ENCODE data around the gene CNIH3. TPM values are rescaled to one million over a fixed set of nuclear protein-coding genes. Genes with fewer than 3 reads are reported as not detected.

Gene CNIH3
- total and polyA plus RNA-seq, 9 donors: 2.1 to 4.7 (median 2.9) TPM

Other genes starting within 250 kb of the CNIH3 start
- 39.8 TPM for gene WDR26, start 181.5 kb upstream of the CNIH3 start, total RNA-seq
- 10 to 100 TPM; 43.1 to 77.9 (median 64.3) TPM for gene WDR26, start 181.5 kb upstream of the CNIH3 start, polyA plus RNA-seq (ENCODE audit: insufficient read depth in 1 of 8, insufficient read length in 8 of 8, low replicate concordance in 1 of 8)